ENCODE measurements around the gene COA1. TPM values are rescaled to one million over a fixed set of nuclear protein-coding genes. Genes with fewer than 3 reads are reported as not detected.

Gene COA1
- polyA plus RNA-seq, 1 donor (not counting 4 experiments of a cell fraction or from before 2014, with no cell fraction given) = 32.2 TPM

DNA sequence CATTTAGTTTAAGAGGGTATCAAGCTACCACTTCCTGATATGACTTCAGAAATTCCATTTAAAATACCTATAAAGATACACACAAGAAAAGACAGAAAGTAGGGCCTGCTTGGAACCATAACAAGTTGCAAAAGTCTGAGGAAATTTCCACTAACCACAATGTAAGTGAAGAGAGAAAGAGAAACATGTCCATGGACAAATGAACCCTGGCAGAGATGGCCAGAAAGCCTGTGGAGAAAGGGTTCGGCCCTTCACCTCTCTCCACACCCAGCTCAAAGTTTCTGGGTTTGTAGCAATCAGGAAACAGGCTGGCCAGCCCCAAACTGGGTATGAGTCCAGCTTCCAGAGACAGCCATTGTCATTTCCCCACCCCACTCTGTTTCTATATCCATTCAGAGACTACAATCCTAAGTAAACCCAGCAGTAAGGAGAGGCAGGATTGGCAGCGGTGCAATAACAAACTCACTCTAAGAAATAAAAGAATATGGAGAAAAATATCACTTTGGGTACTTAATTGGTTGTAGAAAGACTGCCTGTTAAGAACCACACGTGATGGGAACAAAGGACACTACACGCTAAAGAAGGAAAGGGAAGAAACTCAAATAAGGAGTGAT, 75.3 kb downstream of the COA1 start:
- Histone ChIP-seq H3K9me3 (ENCODE audit: control insufficient read depth, low read depth, low read length) (no peaks in the 10 kb centered on the region), H3K4me2 (ENCODE audit: control insufficient read depth, extremely low read depth, insufficient read depth, low read depth, low read length) (no peak overlapping the region), H4K20me1 (ENCODE audit: control insufficient read depth, extremely low read depth, insufficient read depth, low read length) (no peaks in the 10 kb centered on the region), H3K4me3 (ENCODE audit: control insufficient read depth in 2 of 3, extremely low read depth in 1 of 3, insufficient read depth in 2 of 3, low read depth in 1 of 3, low read length in 3 of 3) (no peak overlapping the region), H3K27me3 (ENCODE audit: control insufficient read depth, extremely low read depth, insufficient read depth, low read length) (no peaks in the 10 kb centered on the region), H3K79me2 (ENCODE audit: control insufficient read depth, insufficient read depth, low read length) (peaks cover 21% of the 10 kb centered on the region), H3K36me3 (ENCODE audit: control insufficient read depth in 2 of 2, extremely low read depth in 1 of 2, insufficient read depth in 2 of 2, low read length in 2 of 2) (no peaks in the 10 kb centered on the region), H3K9ac (ENCODE audit: control insufficient read depth, extremely low read depth, insufficient read depth, low read length) (no peak overlapping the region), H3K4me1 (ENCODE audit: control insufficient read depth, extremely low read depth, insufficient read depth, low read length) (peaks cover 47% of the 10 kb centered on the region), H3K27ac (ENCODE audit: control insufficient read depth, insufficient read depth, low read length) (no peak overlapping the region), H2AFZ (ENCODE audit: control insufficient read depth, low read length) (no peak overlapping the region), H3K9me1 (ENCODE audit: control insufficient read depth, extremely low read depth, insufficient read depth, low read length) (no peaks in the 10 kb centered on the region)
- FAIRE-seq = peak; percentile 9
- no peak for TF ChIP-seq EZH2 (IDR thresholded peaks at IDR 0.05; ENCODE audit: low read length)
- TF ChIP-seq, protein P1, sequence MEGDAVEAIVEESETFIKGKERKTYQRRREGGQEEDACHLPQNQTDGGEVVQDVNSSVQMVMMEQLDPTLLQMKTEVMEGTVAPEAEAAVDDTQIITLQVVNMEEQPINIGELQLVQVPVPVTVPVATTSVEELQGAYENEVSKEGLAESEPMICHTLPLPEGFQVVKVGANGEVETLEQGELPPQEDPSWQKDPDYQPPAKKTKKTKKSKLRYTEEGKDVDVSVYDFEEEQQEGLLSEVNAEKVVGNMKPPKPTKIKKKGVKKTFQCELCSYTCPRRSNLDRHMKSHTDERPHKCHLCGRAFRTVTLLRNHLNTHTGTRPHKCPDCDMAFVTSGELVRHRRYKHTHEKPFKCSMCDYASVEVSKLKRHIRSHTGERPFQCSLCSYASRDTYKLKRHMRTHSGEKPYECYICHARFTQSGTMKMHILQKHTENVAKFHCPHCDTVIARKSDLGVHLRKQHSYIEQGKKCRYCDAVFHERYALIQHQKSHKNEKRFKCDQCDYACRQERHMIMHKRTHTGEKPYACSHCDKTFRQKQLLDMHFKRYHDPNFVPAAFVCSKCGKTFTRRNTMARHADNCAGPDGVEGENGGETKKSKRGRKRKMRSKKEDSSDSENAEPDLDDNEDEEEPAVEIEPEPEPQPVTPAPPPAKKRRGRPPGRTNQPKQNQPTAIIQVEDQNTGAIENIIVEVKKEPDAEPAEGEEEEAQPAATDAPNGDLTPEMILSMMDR (optimal IDR thresholded peaks at IDR 0.05 in 1 of 3, IDR thresholded peaks at IDR 0.05 in 1 of 3, conservative IDR thresholded peaks at IDR 0.05 in 1 of 3; ENCODE audit: extremely low read depth in 1 of 3, insufficient read depth in 2 of 3, low read length in 3 of 3) = no peak
- DNase-seq (ENCODE audit: low read depth, low spot score) = no peak
- dilution Hi-C loops (cut with MboI; ENCODE audit: extremely low pct_ligation_motif_present, low sequenced_read_pairs) = no loop called here

DNA sequence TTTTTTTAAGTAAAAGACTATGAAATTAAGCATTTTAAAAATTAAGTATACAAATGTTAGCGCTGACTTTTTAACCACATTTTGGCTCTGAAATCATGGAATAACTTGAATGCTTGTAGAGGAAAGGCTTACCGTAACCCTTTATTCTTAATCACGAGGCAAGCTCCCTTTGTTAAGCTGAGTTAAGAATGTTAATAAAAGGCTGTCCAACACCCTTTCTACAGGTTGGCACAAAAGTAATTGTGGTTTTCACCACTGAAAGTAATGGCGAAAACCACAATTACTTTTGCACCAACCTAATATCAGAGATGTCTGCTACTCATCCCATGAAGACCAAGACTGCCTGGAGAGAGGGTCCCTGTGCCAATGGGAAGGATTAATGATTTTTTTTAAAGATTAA, 75.9 kb downstream of the COA1 start:
- no peaks in the 10 kb centered on the region for H3K27me3 ChIP-seq (ENCODE audit: control insufficient read depth, extremely low read depth, insufficient read depth, low read length)
- no peaks in the 10 kb centered on the region for H3K36me3 ChIP-seq (ENCODE audit: control insufficient read depth in 2 of 2, extremely low read depth in 1 of 2, insufficient read depth in 2 of 2, low read length in 2 of 2)
- no peaks in the 10 kb centered on the region for H3K9me1 ChIP-seq (ENCODE audit: control insufficient read depth, extremely low read depth, insufficient read depth, low read length)
- H3K9me3 ChIP-seq (ENCODE audit: control insufficient read depth, low read depth, low read length) = no peaks in the 10 kb centered on the region
- dilution Hi-C loops (cut with MboI; ENCODE audit: extremely low pct_ligation_motif_present, low sequenced_read_pairs) = no loop called here
- no peak overlapping the region for H3K9ac ChIP-seq (ENCODE audit: control insufficient read depth, extremely low read depth, insufficient read depth, low read length)
- DNase-seq (ENCODE audit: low read depth, low spot score) (no peak), FAIRE-seq (no peak)
- H3K4me2 ChIP-seq (ENCODE audit: control insufficient read depth, extremely low read depth, insufficient read depth, low read depth, low read length) = no peak overlapping the region
- H3K27ac ChIP-seq (ENCODE audit: control insufficient read depth, insufficient read depth, low read length) = no peak overlapping the region
- TF ChIP-seq, protein P1 (optimal IDR thresholded peaks at IDR 0.05 in 1 of 3, IDR thresholded peaks at IDR 0.05 in 1 of 3, conservative IDR thresholded peaks at IDR 0.05 in 1 of 3; ENCODE audit: extremely low read depth in 1 of 3, insufficient read depth in 2 of 3, low read length in 3 of 3) = no peak
- TF ChIP-seq EZH2 (IDR thresholded peaks at IDR 0.05; ENCODE audit: low read length) = no peak
- peaks cover 47% of the 10 kb centered on the region for H3K4me1 ChIP-seq (ENCODE audit: control insufficient read depth, extremely low read depth, insufficient read depth, low read length)
- H4K20me1 ChIP-seq (ENCODE audit: control insufficient read depth, extremely low read depth, insufficient read depth, low read length) = no peaks in the 10 kb centered on the region
- H3K79me2 ChIP-seq (ENCODE audit: control insufficient read depth, insufficient read depth, low read length) = peaks cover 19% of the 10 kb centered on the region
- no peak overlapping the region for H2AFZ ChIP-seq (ENCODE audit: control insufficient read depth, low read length)
- H3K4me3 ChIP-seq (ENCODE audit: control insufficient read depth in 2 of 3, extremely low read depth in 1 of 3, insufficient read depth in 2 of 3, low read depth in 1 of 3, low read length in 3 of 3) = no peak overlapping the region
